Gastroesophageal sphincter (tissue), 4 donors: ENCODE measurements around the gene DST. TPM values are rescaled to one million over a fixed set of nuclear protein-coding genes. Genes with fewer than 3 reads are reported as not detected.

ENCODE experiments used
- ATAC-seq: fragments of 150-250 bp; one replicate; pipeline ENCODE4 v1.9.1; 2016; ENCODE audit warnings: mild to moderate bottlenecking, moderate library complexity
- H3K27ac ChIP-seq, 4 donors: fragments of 200-600 bp; sonication (generic) in 3 of 4; 1 replicate in 3 of 4; 2 replicates in 1 of 4; pipeline ENCODE4 v1.5.1; 2016 to 2019
- H3K27me3 ChIP-seq: fragments of 200-600 bp; sonication (generic); one replicate; pipeline ENCODE4 v1.5.1; 2019
- H3K36me3 ChIP-seq, 2 donors: fragments of 200-600 bp; sonication (generic); one replicate each; pipeline ENCODE4 v1.5.1; 2019; ENCODE audit warnings: control low read depth in 1 of 2
- H3K4me1 ChIP-seq, 3 donors: fragments of 200-600 bp; sonication (generic); 1 replicate in 2 of 3; 2 replicates in 1 of 3; pipeline ENCODE4 v1.5.1; 2016 to 2019; ENCODE audit warnings: control low read depth in 2 of 3
- H3K4me3 ChIP-seq, 2 donors: fragments of 200-600 bp; sonication (generic); one replicate each; pipeline ENCODE4 v1.5.1; 2019; ENCODE audit warnings: mild to moderate bottlenecking in 1 of 2, moderate library complexity in 1 of 2
- H3K9me3 ChIP-seq, 3 donors: fragments of 200-600 bp; sonication (generic); one replicate each; pipeline ENCODE4 v1.5.1; 2017 to 2019; ENCODE audit warnings: control low read depth in 2 of 3
- EP300 ChIP-seq: sonication (generic); formaldehyde crosslinking; IDR thresholded peaks from one replicate; pipeline ENCODE4 v1.6.1; 2017; ENCODE audit warnings: antibody characterized with exemption, mild to moderate bottlenecking
- POLR2A ChIP-seq, 2 donors: fragments of 450-650 bp; IDR thresholded peaks; one replicate each; pipeline ENCODE4 v1.6.1; 2017; ENCODE audit warnings: antibody characterized with exemption in 2 of 2, mild to moderate bottlenecking in 2 of 2, moderate library complexity in 1 of 2
- POLR2AphosphoS5 ChIP-seq: sonication (generic); formaldehyde crosslinking; IDR thresholded peaks from one replicate; pipeline ENCODE4 v1.6.1; 2017; ENCODE audit warnings: antibody characterized with exemption
- WGBS, 2 donors: methylation state at CpG; one replicate each; pipeline ENCODE4 v1.1.5; 2018; ENCODE audit warnings: low coverage in 1 of 2; 5-methylcytosine and 5-hydroxymethylcytosine counted together
- total RNA-seq, 4 donors: library from RNA; depleted of rRNA; stranded (reverse); fragments of >200 nt; gene quantifications; one replicate each; pipeline ENCODE4 v1.1.0, GENCODE V29; 2016
- TF ChIP-seq, protein P1 (sequence below), 4 experiments: fragments of 200-600 bp in 2 of 4; fragments of 450-650 bp in 2 of 4; sonication (generic) in 1 of 4; IDR thresholded peaks; one replicate each; pipeline ENCODE4 v1.5.1; 2017 to 2019; ENCODE audit warnings: antibody characterized with exemption in 4 of 4, mild to moderate bottlenecking in 2 of 4, moderate library complexity in 2 of 4

Gene DST
- total RNA-seq, 4 donors from 2014 or later: 442 to 716 (median 661) TPM

DNA sequence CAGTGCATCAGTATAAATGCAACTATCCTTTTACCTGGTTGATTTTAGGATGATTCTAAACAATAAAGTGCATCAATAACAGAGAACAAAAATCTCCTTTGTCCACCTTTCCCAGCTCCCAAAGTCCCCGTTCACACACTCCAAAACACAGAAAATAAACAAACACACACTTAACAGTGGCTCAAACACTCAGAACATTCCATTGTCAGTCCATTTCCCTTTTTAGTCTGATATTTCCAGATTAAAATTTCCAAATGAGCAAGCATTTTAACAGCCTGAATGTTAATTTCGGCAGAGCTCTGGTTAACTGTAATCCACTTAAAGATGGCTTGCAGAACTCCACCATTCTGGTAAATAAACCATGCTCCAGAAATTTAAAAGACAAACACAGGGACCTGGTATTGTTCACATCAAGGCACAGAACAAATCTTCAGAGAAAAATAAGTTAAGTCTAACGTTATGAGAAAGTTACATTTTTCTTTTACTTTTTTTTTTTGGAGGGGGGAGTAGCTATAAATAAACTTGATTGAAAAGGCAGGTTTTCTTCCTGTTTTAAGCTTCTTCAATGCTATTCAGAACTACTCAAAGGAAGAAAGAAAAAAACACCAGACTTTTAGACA is 100.8 kb downstream of the DST start:
- no peaks in the 10 kb centered on the region for H3K27me3 ChIP-seq
- H3K27ac ChIP-seq: peak overlapping the region; percentile 75 to 94 (median 92)
- H3K36me3 ChIP-seq: no peaks in the 10 kb centered on the region
- no peaks in the 10 kb centered on the region for H3K9me3 ChIP-seq
- peak overlapping the region; percentile 48 to 65 for H3K4me3 ChIP-seq
- no peak for ATAC-seq
- H3K4me1 ChIP-seq: peaks cover 6 to 55% (median 17%) of the 10 kb centered on the region in 3 donors
- 0 to 2% methylated on average over 3 of the region's 3 CpGs for WGBS, 2 donors
- TF ChIP-seq EP300: no peak
- TF ChIP-seq, protein P1, sequence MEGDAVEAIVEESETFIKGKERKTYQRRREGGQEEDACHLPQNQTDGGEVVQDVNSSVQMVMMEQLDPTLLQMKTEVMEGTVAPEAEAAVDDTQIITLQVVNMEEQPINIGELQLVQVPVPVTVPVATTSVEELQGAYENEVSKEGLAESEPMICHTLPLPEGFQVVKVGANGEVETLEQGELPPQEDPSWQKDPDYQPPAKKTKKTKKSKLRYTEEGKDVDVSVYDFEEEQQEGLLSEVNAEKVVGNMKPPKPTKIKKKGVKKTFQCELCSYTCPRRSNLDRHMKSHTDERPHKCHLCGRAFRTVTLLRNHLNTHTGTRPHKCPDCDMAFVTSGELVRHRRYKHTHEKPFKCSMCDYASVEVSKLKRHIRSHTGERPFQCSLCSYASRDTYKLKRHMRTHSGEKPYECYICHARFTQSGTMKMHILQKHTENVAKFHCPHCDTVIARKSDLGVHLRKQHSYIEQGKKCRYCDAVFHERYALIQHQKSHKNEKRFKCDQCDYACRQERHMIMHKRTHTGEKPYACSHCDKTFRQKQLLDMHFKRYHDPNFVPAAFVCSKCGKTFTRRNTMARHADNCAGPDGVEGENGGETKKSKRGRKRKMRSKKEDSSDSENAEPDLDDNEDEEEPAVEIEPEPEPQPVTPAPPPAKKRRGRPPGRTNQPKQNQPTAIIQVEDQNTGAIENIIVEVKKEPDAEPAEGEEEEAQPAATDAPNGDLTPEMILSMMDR (IDR thresholded peaks at IDR 0.05): no peak
- no peak for TF ChIP-seq POLR2AphosphoS5
- no peak for TF ChIP-seq POLR2A (IDR thresholded peaks at IDR 0.05)

DNA sequence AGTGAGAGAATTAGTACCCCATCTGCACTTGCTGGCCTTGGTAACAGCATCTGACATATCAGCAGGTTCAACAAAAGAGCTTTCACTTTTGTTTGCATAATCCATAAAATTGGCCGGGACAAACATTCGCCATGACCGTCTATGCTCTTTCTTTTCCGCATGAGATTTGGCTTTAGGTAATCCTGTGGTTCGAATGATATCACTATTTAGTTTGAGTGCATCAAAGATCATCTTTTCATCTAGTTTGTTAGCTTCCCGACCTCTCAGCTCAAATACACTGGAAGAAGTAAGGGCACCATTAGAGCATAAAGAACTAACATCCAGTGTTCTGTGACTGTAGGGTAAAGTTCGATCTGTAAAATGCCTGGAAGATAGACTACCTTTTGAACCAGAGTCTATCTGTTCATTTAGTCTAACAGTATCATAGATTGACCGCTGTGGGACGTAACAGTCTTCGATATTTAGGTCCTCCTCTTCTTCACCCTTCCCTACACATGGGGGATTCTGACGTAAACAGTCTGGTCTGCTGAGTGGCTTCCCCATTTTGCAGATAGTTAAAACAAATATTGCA is 101.6 kb downstream of the DST start:
- H3K27me3 ChIP-seq: no peaks in the 10 kb centered on the region
- TF ChIP-seq POLR2A (IDR thresholded peaks at IDR 0.05) (no peak), EP300 (no peak), POLR2AphosphoS5 (peak; percentile 19)
- TF ChIP-seq, protein P1 (IDR thresholded peaks at IDR 0.05): no peak
- no peak for ATAC-seq
- no peaks in the 10 kb centered on the region for H3K9me3 ChIP-seq
- H3K4me3 ChIP-seq: peak overlapping the region; percentile 48 to 65
- peak overlapping the region; percentile 75 to 94 (median 92) for H3K27ac ChIP-seq
- H3K36me3 ChIP-seq: peaks cover 0 to 6% of the 10 kb centered on the region in 2 donors
- H3K4me1 ChIP-seq: peaks cover 9 to 56% (median 18%) of the 10 kb centered on the region in 3 donors
- WGBS, 2 donors: 2 to 8% methylated on average over 11 of the region's 11 CpGs

DNA sequence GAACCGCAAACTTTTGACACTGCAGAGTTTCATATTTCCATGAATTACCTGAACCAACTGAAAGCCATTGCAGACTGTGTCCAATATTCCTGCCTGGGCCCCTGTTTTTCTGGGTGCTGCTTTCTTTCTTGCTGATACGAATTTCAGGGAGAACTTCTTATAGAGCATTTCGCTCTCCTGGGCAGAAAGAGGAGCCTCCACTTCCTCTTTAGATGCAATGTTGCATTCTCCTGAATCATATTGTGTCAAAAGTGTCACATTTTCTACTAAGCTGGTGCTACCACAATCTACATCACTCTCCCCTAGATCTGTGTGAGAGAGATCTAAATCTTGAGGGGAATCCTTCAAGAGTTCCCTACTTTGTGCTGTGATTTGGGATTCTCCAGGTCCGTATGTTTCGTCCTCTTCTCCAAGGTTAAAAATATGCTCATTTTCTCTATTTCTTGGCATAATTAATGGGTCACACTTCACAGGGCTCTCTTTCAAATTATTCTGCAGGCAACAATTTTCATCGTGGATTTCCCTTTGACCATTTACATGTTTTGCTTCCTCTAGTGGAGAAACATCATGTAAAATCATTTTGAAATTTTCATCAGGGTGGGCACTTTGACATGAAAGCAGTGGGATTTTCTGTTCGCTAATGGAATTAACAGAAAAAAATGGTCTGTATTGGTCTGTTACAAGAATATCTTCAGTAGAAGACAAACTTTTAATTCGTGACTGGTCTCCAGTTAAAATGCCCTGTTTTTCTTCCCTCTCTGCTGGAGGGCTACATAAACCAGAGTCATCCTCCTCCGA is 102.3 kb downstream of the DST start:
- peak overlapping the region; percentile 48 to 65 for H3K4me3 ChIP-seq
- no peak for ATAC-seq
- WGBS, 2 donors: 5 to 9% methylated on average over 9 of the region's 9 CpGs

DNA sequence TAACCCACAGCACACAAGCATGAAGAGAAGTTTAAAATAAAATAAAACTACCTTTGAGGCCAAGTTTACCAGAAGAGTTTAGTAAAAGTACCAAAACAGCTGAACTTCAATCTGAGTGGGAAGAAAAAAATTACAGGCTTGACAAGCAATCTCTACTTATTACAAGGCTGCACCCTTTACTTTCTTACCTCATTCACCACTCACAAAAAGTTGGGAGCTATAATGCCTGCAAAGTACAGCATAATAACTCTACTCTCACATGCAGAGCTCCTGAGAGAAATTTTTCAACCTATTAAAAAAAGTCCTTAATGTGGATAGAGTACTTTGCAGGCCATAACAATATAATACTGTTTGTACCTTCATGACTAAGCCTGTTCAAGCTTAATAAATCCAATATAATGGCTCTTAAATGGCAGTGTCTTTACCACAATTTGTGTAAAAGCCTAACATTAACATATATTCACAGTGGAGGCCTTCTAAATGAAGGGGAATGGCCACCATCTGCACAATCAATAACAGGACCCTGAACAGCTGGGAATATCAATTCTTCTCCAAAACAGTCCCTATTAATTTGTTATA is 103.1 kb downstream of the DST start:
- Histone ChIP-seq H3K27me3 (no peaks in the 10 kb centered on the region), H3K4me3 (peak overlapping the region; percentile 48 to 65), H3K27ac (peak overlapping the region; percentile 75 to 94 (median 92)), H3K36me3 (peaks cover 0 to 21% of the 10 kb centered on the region in 2 donors), H3K4me1 (peaks cover 12 to 60% (median 25%) of the 10 kb centered on the region in 3 donors), H3K9me3 (no peaks in the 10 kb centered on the region)
- TF ChIP-seq POLR2AphosphoS5 (no peak), EP300 (no peak), POLR2A (IDR thresholded peaks at IDR 0.05) (no peak)
- TF ChIP-seq, protein P1 (IDR thresholded peaks at IDR 0.05): no peak
- no peak for ATAC-seq

More for the DNA sequence above, 102.3 kb downstream of the DST start:
- TF ChIP-seq EP300 (no peak), POLR2A (IDR thresholded peaks at IDR 0.05) (no peak)
- TF ChIP-seq, protein P1 (IDR thresholded peaks at IDR 0.05): peak in 2 of 4 experiments; percentile 33 to 36
- Histone ChIP-seq H3K36me3 (peaks cover 0 to 13% of the 10 kb centered on the region in 2 donors), H3K9me3 (no peaks in the 10 kb centered on the region), H3K4me1 (peaks cover 12 to 56% (median 18%) of the 10 kb centered on the region in 3 donors), H3K27ac (peak overlapping the region; percentile 75 to 94 (median 92)), H3K27me3 (no peaks in the 10 kb centered on the region)
